ENCODE results near the gene EFCAB14. TPM values are rescaled to one million over a fixed set of nuclear protein-coding genes. Genes with fewer than 3 reads are reported as not detected.

Gene EFCAB14
- total and polyA plus RNA-seq, 2 donors (not counting 3 experiments of a cell fraction or from before 2014, with no cell fraction given) = 30.0 to 81.7 TPM

DNA sequence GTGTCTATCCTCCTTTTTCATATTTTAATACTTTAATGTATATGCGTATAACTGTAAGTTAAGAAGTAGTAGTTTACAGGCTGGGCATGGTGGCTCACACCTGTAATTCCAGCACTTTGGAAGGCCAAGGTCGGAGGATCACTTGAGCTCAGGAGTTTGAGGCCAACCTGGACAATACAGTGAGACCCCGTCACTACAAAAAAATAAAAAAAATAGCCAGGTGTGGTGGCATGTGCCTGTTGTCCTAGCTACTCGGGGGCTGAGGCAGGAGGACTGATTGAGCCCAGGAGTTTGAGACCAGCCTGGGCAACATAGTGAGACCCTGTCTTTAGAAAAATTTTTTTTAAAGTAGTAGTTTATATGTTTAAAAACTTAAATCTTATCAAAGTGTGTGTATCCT lies 73.1 kb downstream of the EFCAB14 start:
- POLR2A ChIA-PET = interaction anchor here (0.6 kb wide), 1 partner anchor 10 kb away, joined by 3 read pairs; no protein-coding TSS in a partner anchor
- no peaks in the 10 kb centered on the region for H3K9me1 ChIP-seq (replicated peaks; ENCODE audit: control insufficient read depth, extremely low read depth, insufficient read depth, low read length)
- no peak overlapping the region for H3K27ac ChIP-seq (ENCODE audit: insufficient read depth, low read depth, low read length)
- H3K9me3 ChIP-seq (replicated peaks; ENCODE audit: control insufficient read depth, insufficient read depth, low read length) = no peaks in the 10 kb centered on the region
- H4K20me1 ChIP-seq (replicated peaks; ENCODE audit: control insufficient read depth, extremely low read depth, insufficient read depth, low read length) = no peaks in the 10 kb centered on the region
- no peak overlapping the region for H3K4me3 ChIP-seq (replicated peaks in 1 of 3; ENCODE audit: insufficient read depth in 1 of 3, low read depth in 1 of 3, low read length in 3 of 3)
- H3K9ac ChIP-seq (replicated peaks; ENCODE audit: extremely low read depth, insufficient read depth, low read length) = no peak overlapping the region
- dilution Hi-C loops (cut with MboI; ENCODE audit: extremely low pct_ligation_motif_present, low sequenced_read_pairs) (no loop called here), intact Hi-C loops (cut with micrococcal nuclease) (no loop called here)
- no peaks in the 10 kb centered on the region for H3K79me2 ChIP-seq (ENCODE audit: control insufficient read depth, insufficient read depth, low read length)
- H3K4me2 ChIP-seq (ENCODE audit: insufficient read depth, low read length) = no peak overlapping the region
- H3K27me3 ChIP-seq (ENCODE audit: control insufficient read depth in 2 of 2, insufficient read depth in 2 of 2, low read length in 2 of 2) = no peaks in the 10 kb centered on the region
- FAIRE-seq = no peak
- no TSS peak for BruUV-seq (replicated peaks)
- H3K4me1 ChIP-seq (ENCODE audit: control insufficient read depth, extremely low read depth, insufficient read depth, low read length) = no peaks in the 10 kb centered on the region
- H2AFZ ChIP-seq (ENCODE audit: low read depth, low read length) = no peak overlapping the region
- H3K36me3 ChIP-seq (ENCODE audit: control insufficient read depth in 2 of 2, extremely low read depth in 1 of 2, insufficient read depth in 2 of 2, low read length in 2 of 2) = peaks cover 2 to 6% of the 10 kb centered on the region in 2 experiments
- no peak for DNase-seq (ENCODE audit: low read depth, low spot score)
- TF ChIP-seq GATA2 (IDR thresholded peaks at IDR 0.05; ENCODE audit: insufficient read depth, insufficient read length, low read depth, low read length) (no peak), EZH2 (IDR thresholded peaks at IDR 0.05; ENCODE audit: borderline replicate concordance, low read depth, low read length, severe bottlenecking) (no peak)
- CTCF ChIA-PET = no interaction called here

- H3K9ac ChIP-seq (replicated peaks; ENCODE audit: extremely low read depth, insufficient read depth, low read length) = no peak overlapping the region
- peaks cover 0 to 3% of the 10 kb centered on the region in 2 experiments for H3K36me3 ChIP-seq (ENCODE audit: control insufficient read depth in 2 of 2, extremely low read depth in 1 of 2, insufficient read depth in 2 of 2, low read length in 2 of 2)
- TF ChIP-seq, protein P1, sequence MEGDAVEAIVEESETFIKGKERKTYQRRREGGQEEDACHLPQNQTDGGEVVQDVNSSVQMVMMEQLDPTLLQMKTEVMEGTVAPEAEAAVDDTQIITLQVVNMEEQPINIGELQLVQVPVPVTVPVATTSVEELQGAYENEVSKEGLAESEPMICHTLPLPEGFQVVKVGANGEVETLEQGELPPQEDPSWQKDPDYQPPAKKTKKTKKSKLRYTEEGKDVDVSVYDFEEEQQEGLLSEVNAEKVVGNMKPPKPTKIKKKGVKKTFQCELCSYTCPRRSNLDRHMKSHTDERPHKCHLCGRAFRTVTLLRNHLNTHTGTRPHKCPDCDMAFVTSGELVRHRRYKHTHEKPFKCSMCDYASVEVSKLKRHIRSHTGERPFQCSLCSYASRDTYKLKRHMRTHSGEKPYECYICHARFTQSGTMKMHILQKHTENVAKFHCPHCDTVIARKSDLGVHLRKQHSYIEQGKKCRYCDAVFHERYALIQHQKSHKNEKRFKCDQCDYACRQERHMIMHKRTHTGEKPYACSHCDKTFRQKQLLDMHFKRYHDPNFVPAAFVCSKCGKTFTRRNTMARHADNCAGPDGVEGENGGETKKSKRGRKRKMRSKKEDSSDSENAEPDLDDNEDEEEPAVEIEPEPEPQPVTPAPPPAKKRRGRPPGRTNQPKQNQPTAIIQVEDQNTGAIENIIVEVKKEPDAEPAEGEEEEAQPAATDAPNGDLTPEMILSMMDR (IDR thresholded peaks at IDR 0.05; ENCODE audit: extremely low read depth in 1 of 2, insufficient read depth in 1 of 2, low read depth in 1 of 2, low read length in 2 of 2) = no peak
- TF ChIP-seq, protein P2, sequence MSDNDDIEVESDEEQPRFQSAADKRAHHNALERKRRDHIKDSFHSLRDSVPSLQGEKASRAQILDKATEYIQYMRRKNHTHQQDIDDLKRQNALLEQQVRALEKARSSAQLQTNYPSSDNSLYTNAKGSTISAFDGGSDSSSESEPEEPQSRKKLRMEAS (IDR thresholded peaks at IDR 0.05; ENCODE audit: insufficient read depth, insufficient read length) = no peak
- TF ChIP-seq GATA2 (IDR thresholded peaks at IDR 0.05; ENCODE audit: insufficient read depth, insufficient read length, low read depth, low read length) (no peak), POLR2A (IDR thresholded peaks at IDR 0.05; ENCODE audit: low read depth, low read length) (no peak), EZH2 (IDR thresholded peaks at IDR 0.05; ENCODE audit: borderline replicate concordance, low read depth, low read length, severe bottlenecking) (no peak), POLR2AphosphoS5 (IDR thresholded peaks at IDR 0.05; ENCODE audit: insufficient read depth, low read depth, low read length) (no peak), FOS (IDR thresholded peaks at IDR 0.05; ENCODE audit: borderline replicate concordance, insufficient read depth, low read length) (no peak), JUN (IDR thresholded peaks at IDR 0.05; ENCODE audit: borderline replicate concordance, insufficient read depth, insufficient read length, low read depth) (no peak), MYC (IDR thresholded peaks at IDR 0.05; ENCODE audit: low read depth, low read length) (no peak)
- FAIRE-seq = no peak
- dilution Hi-C loops (cut with MboI; ENCODE audit: extremely low pct_ligation_motif_present, low sequenced_read_pairs) (no loop called here), intact Hi-C loops (cut with micrococcal nuclease) (no loop called here)
- H3K9me1 ChIP-seq (replicated peaks; ENCODE audit: control insufficient read depth, extremely low read depth, insufficient read depth, low read length) = no peaks in the 10 kb centered on the region
- H3K4me3 ChIP-seq (replicated peaks in 1 of 3; ENCODE audit: insufficient read depth in 1 of 3, low read depth in 1 of 3, low read length in 3 of 3) = no peak overlapping the region
- H2AFZ ChIP-seq (ENCODE audit: low read depth, low read length) = no peak overlapping the region
- no TSS peak for BruUV-seq (replicated peaks)
- no peak overlapping the region for H3K27ac ChIP-seq (ENCODE audit: insufficient read depth, low read depth, low read length)
- peak; percentile 54 for DNase-seq (ENCODE audit: low read depth, low spot score)
- no peaks in the 10 kb centered on the region for H4K20me1 ChIP-seq (replicated peaks; ENCODE audit: control insufficient read depth, extremely low read depth, insufficient read depth, low read length)
- POLR2A ChIA-PET = no interaction called here
- H3K4me1 ChIP-seq (ENCODE audit: control insufficient read depth, extremely low read depth, insufficient read depth, low read length) = no peaks in the 10 kb centered on the region
- CTCF ChIA-PET = interaction anchor here (1.3 kb wide), 1 partner anchor 9 kb away, joined by 6 read pairs; no protein-coding TSS in a partner anchor
- no peaks in the 10 kb centered on the region for H3K79me2 ChIP-seq (ENCODE audit: control insufficient read depth, insufficient read depth, low read length)
- no peaks in the 10 kb centered on the region for H3K9me3 ChIP-seq (replicated peaks; ENCODE audit: control insufficient read depth, insufficient read depth, low read length)
- H3K27me3 ChIP-seq (ENCODE audit: control insufficient read depth in 2 of 2, insufficient read depth in 2 of 2, low read length in 2 of 2) = no peaks in the 10 kb centered on the region
- no peak overlapping the region for H3K4me2 ChIP-seq (ENCODE audit: insufficient read depth, low read length)
Observed at GRCh38 chr1:46643368-46643775, 75.5 kb downstream of the EFCAB14 start.

Measured in endothelial cell of umbilical vein (primary cell).